ENCODE data around the gene LCN2. TPM values are rescaled to one million over a fixed set of nuclear protein-coding genes. Genes with fewer than 3 reads are reported as not detected.
A peak's percentile ranks its signal among the peaks of the same experiment; 100 is the strongest.

LCN2 gene
- total RNA-seq, result 14.3 TPM
- long read RNA-seq, partial matches to known transcripts, result 0 of 2 reads
- long read RNA-seq, other reads (novel, unspliced or antisense), result 0 of 2 reads

- Histone ChIP-seq H3K27me3 (no peaks in the 10 kb centered on the region), H3K4me1 (peaks cover 9% of the 10 kb centered on the region), H3K36me3 (no peaks in the 10 kb centered on the region), H3K9me3 (no peaks in the 10 kb centered on the region), H3K27ac (peak within 1 kb of the TSS; percentile 63), H3K4me3 (no peak within 1 kb of the TSS)
- no peak for TF ChIP-seq CTCF (IDR thresholded peaks at IDR 0.05)
- peak; percentile 77 for DNase-seq
- ATAC-seq, result peak; percentile 78
- intact Hi-C loops (cut with DNase I), result no loop called here
Observed at GRCh38 chr9:128149001-128149701, at the start of gene LCN2. LCN2 (plus strand) TSS chr9:128149453; CDS start chr9:128149526, 73 bp downstream.

- ATAC-seq (peak; percentile 23), DNase-seq (no peak)
- H3K4me1 ChIP-seq, result peaks cover 73% of the 10 kb centered on the region
- no peaks in the 10 kb centered on the region for H3K9me3 ChIP-seq
- no peaks in the 10 kb centered on the region for H3K27me3 ChIP-seq
- peak overlapping the region; percentile 68 for H3K4me3 ChIP-seq
- H3K36me3 ChIP-seq, result peaks cover 43% of the 10 kb centered on the region
- TF ChIP-seq CTCF (IDR thresholded peaks at IDR 0.05), result no peak
- peak overlapping the region; percentile 92 for H3K27ac ChIP-seq
- intact Hi-C loops (cut with DNase I), result no loop called here
Observed at GRCh38 chr9:128099932-128100491, 49.2 kb upstream of the LCN2 start.

GRCh38 chr9:128100581-128100980, 48.7 kb upstream of the LCN2 start:
- intact Hi-C loops (cut with DNase I), result no loop called here
- Histone ChIP-seq H3K9me3 (no peaks in the 10 kb centered on the region), H3K4me3 (peak overlapping the region; percentile 68), H3K27me3 (no peaks in the 10 kb centered on the region), H3K27ac (peak overlapping the region; percentile 92), H3K4me1 (peaks cover 68% of the 10 kb centered on the region), H3K36me3 (peaks cover 49% of the 10 kb centered on the region)
- no peak for TF ChIP-seq CTCF (IDR thresholded peaks at IDR 0.05)
- DNase-seq, result no peak
- no peak for ATAC-seq

- intact Hi-C loops (cut with DNase I), result no loop called here
- Histone ChIP-seq H3K27ac (peak overlapping the region; percentile 92), H3K27me3 (no peaks in the 10 kb centered on the region), H3K9me3 (no peaks in the 10 kb centered on the region), H3K4me1 (peaks cover 67% of the 10 kb centered on the region), H3K36me3 (peaks cover 56% of the 10 kb centered on the region), H3K4me3 (peak overlapping the region; percentile 68)
- no peak for ATAC-seq
- no peak for TF ChIP-seq CTCF (IDR thresholded peaks at IDR 0.05)
- no peak for DNase-seq
Observed at GRCh38 chr9:128101231-128101661, 48.0 kb upstream of the LCN2 start.

- no peaks in the 10 kb centered on the region for H3K9me3 ChIP-seq
- H3K27ac ChIP-seq, result peak overlapping the region; percentile 36
- no peak for TF ChIP-seq CTCF (IDR thresholded peaks at IDR 0.05)
- H3K4me3 ChIP-seq, result no peak overlapping the region
- ATAC-seq (no peak), DNase-seq (no peak)
- peaks cover 66% of the 10 kb centered on the region for H3K4me1 ChIP-seq
- intact Hi-C loops (cut with DNase I), result no loop called here
- H3K36me3 ChIP-seq, result peaks cover 60% of the 10 kb centered on the region
- H3K27me3 ChIP-seq, result no peaks in the 10 kb centered on the region
Observed at GRCh38 chr9:128101690-128102089, 47.6 kb upstream of the LCN2 start.
